Duodenal mucosa (tissue), 2 donors: ENCODE data around the gene KRT40.

Source experiments
- H3K27ac ChIP-seq: one replicate; pipeline ENCODE4 v1.7.0; 2013; ENCODE audit warnings: low read depth, low read length
- H3K27me3 ChIP-seq, 2 donors: one replicate each; pipeline ENCODE4 v1.7.0; 2013; ENCODE audit warnings: low read length in 2 of 2, control low read depth in 1 of 2; ENCODE audit not compliant: insufficient read depth in 2 of 2, control insufficient read depth in 1 of 2
- H3K36me3 ChIP-seq, 2 donors: one replicate each; pipeline ENCODE4 v1.7.0; 2013; ENCODE audit warnings: low read length in 2 of 2, control low read depth in 1 of 2; ENCODE audit not compliant: insufficient read depth in 2 of 2, control insufficient read depth in 1 of 2
- H3K4me1 ChIP-seq, 2 donors: one replicate each; pipeline ENCODE4 v1.7.0; 2013; ENCODE audit warnings: low read length in 2 of 2, control low read depth in 1 of 2; ENCODE audit not compliant: insufficient read depth in 2 of 2, control insufficient read depth in 1 of 2
- H3K4me3 ChIP-seq, 2 donors: one replicate each; pipeline ENCODE4 v1.7.0; 2013; ENCODE audit warnings: low read length in 2 of 2, low read depth in 1 of 2
- H3K9ac ChIP-seq, 2 donors: one replicate each; pipeline ENCODE4 v1.7.0; 2013; ENCODE audit warnings: low read length in 2 of 2, low read depth in 1 of 2
- H3K9me3 ChIP-seq, 2 donors: one replicate each; pipeline ENCODE4 v1.7.0; 2013; ENCODE audit warnings: low read length in 2 of 2, control low read depth in 1 of 2; ENCODE audit not compliant: control insufficient read depth in 1 of 2

KRT40 gene

GRCh38 chr17:40978575-40979151 lies 5.5 kb downstream of the KRT40 start:
- no peak overlapping the region for H3K4me3 ChIP-seq
- peaks cover 0 to 2% of the 10 kb centered on the region in 2 donors for H3K27me3 ChIP-seq
- H3K9ac ChIP-seq, result no peak overlapping the region
- H3K9me3 ChIP-seq, result no peaks in the 10 kb centered on the region
- H3K4me1 ChIP-seq, result no peaks in the 10 kb centered on the region
- no peak overlapping the region for H3K27ac ChIP-seq
- no peaks in the 10 kb centered on the region for H3K36me3 ChIP-seq

- H3K4me3 ChIP-seq, result no peak overlapping the region
- no peaks in the 10 kb centered on the region for H3K4me1 ChIP-seq
- no peak overlapping the region for H3K27ac ChIP-seq
- H3K27me3 ChIP-seq, result peaks cover 0 to 2% of the 10 kb centered on the region in 2 donors
- no peaks in the 10 kb centered on the region for H3K36me3 ChIP-seq
- no peaks in the 10 kb centered on the region for H3K9me3 ChIP-seq
- no peak overlapping the region for H3K9ac ChIP-seq
Observed at GRCh38 chr17:40975516-40975915, 8.6 kb downstream of the KRT40 start.

DNA sequence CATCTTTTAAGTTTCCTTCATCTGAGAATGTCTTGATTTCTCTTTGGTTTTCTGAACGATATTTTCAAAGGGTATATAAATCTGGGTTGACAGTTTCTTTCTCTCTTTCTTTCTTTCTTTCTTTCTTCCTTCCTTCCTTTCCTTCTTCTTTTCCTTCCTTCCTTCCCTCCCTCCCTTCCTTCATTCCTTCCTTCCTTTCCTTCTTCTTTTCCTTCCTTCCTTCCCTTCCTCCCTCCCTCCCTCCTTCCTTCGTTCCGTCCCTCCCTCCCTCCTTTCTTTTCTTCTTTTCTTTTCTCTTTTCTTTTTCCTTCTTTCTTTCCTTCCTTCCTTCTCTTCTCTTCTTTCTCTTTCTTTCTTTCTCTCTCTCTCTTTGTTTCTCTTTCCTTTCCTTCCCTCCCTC lies 9.8 kb downstream of the KRT40 start:
- H3K27me3 ChIP-seq, result peaks cover 0 to 2% of the 10 kb centered on the region in 2 donors
- H3K4me1 ChIP-seq, result no peaks in the 10 kb centered on the region
- no peaks in the 10 kb centered on the region for H3K9me3 ChIP-seq
- no peaks in the 10 kb centered on the region for H3K36me3 ChIP-seq
- H3K4me3 ChIP-seq, result no peak overlapping the region
- no peak overlapping the region for H3K9ac ChIP-seq
- H3K27ac ChIP-seq, result no peak overlapping the region

GRCh38 chr17:40967582-40967981 lies 16.5 kb downstream of the KRT40 start:
- Histone ChIP-seq H3K4me1 (no peaks in the 10 kb centered on the region), H3K36me3 (no peaks in the 10 kb centered on the region), H3K27ac (no peak overlapping the region), H3K4me3 (no peak overlapping the region), H3K27me3 (no peaks in the 10 kb centered on the region), H3K9me3 (no peaks in the 10 kb centered on the region), H3K9ac (no peak overlapping the region)

DNA sequence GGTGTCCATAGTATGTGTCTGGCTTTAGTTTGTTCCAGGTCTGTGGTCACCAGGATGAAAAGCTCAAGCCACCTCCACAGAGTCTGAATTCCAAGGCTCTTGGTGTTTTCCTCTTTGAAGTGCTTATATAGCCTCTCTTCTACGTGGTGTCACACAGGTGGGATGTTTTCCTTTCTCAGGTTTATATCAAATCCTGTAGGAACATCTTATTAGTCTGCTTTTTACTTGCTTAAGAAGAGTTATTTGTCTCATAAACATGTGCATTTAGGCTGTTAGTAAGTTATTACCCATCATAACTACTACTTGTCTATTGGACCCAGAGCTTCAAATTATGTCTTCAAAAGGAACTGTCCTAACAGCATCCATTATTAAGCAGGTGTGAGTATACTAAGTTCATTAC lies 17.3 kb downstream of the KRT40 start, which contains the start of gene KRT39:
KRT39 (minus strand) TSS at position 101 of the 400 bp plus-strand sequence; CDS start at position 9, 92 bp downstream.
- Histone ChIP-seq H3K27me3 (no peaks in the 10 kb centered on the region), H3K9ac (no peak within 1 kb of the TSS), H3K27ac (no peak within 1 kb of the TSS), H3K9me3 (no peaks in the 10 kb centered on the region), H3K36me3 (no peaks in the 10 kb centered on the region), H3K4me3 (no peak within 1 kb of the TSS), H3K4me1 (no peaks in the 10 kb centered on the region)

DNA sequence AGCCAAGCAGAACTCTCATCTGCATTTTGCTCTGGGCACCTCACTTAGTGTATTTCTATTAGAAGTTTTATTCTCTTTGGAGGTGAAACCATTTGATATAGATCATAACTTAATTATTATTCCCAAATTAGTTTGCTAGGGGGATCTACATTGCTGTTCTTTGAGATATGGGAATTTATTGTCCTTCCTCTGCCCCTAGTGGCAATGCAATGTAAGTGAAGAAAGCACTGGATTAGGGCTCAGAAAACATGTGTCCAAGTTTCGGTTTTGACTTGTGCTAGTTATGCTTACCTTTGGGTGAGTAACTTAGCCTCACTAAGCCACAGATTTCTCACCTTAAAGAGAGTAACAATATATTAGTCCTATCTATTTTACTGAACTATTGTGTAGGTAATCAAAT lies 20.3 kb downstream of the KRT40 start:
- H3K9ac ChIP-seq, result no peak overlapping the region
- H3K27ac ChIP-seq, result no peak overlapping the region

DNA sequence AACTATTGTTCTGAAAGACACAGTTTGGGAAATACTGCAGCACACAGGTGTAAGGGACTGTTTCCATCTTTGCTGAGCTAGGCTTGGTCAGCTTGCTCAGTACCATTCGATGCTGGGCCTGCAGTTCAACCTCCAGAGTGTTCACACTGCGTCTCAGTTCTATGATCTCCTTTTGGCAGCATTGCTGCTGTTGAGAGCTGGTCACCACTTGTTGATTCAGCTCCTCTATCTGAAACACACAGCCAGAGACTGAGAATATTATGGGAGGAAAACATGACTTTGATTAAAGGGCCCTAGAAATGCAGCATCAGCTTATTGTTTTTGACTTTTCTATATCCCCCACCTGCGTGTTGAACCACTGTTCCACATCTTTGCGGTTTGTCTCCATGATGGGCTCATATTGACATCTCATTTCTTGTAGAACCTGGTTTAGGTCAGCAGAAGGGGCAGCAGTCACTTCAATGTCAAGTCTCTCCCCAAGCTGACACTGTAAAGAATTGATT lies 22.0 kb downstream of the KRT40 start:
- H3K36me3 ChIP-seq, result no peaks in the 10 kb centered on the region
- H3K4me1 ChIP-seq, result no peaks in the 10 kb centered on the region
- no peak overlapping the region for H3K4me3 ChIP-seq
- no peak overlapping the region for H3K9ac ChIP-seq
- H3K27ac ChIP-seq, result no peak overlapping the region
- no peaks in the 10 kb centered on the region for H3K9me3 ChIP-seq
- no peaks in the 10 kb centered on the region for H3K27me3 ChIP-seq

More for the DNA sequence above, 20.3 kb downstream of the KRT40 start:
- Histone ChIP-seq H3K36me3 (no peaks in the 10 kb centered on the region), H3K4me3 (no peak overlapping the region), H3K9me3 (no peaks in the 10 kb centered on the region), H3K4me1 (no peaks in the 10 kb centered on the region), H3K27me3 (no peaks in the 10 kb centered on the region)

GRCh38 chr17:40961591-40961990 lies 22.5 kb downstream of the KRT40 start:
- H3K27ac ChIP-seq, result no peak overlapping the region
- no peaks in the 10 kb centered on the region for H3K27me3 ChIP-seq
- H3K9me3 ChIP-seq, result no peaks in the 10 kb centered on the region
- H3K9ac ChIP-seq, result no peak overlapping the region
- H3K4me3 ChIP-seq, result no peak overlapping the region
- no peaks in the 10 kb centered on the region for H3K36me3 ChIP-seq
- peaks cover 0 to 3% of the 10 kb centered on the region in 2 donors for H3K4me1 ChIP-seq

- Histone ChIP-seq H3K9ac (no peak overlapping the region), H3K36me3 (no peaks in the 10 kb centered on the region), H3K27me3 (no peaks in the 10 kb centered on the region), H3K4me3 (no peak overlapping the region), H3K27ac (no peak overlapping the region), H3K4me1 (peaks cover 0 to 5% of the 10 kb centered on the region in 2 donors), H3K9me3 (no peaks in the 10 kb centered on the region)
Observed at GRCh38 chr17:40960144-40960543, 24.0 kb downstream of the KRT40 start.

DNA sequence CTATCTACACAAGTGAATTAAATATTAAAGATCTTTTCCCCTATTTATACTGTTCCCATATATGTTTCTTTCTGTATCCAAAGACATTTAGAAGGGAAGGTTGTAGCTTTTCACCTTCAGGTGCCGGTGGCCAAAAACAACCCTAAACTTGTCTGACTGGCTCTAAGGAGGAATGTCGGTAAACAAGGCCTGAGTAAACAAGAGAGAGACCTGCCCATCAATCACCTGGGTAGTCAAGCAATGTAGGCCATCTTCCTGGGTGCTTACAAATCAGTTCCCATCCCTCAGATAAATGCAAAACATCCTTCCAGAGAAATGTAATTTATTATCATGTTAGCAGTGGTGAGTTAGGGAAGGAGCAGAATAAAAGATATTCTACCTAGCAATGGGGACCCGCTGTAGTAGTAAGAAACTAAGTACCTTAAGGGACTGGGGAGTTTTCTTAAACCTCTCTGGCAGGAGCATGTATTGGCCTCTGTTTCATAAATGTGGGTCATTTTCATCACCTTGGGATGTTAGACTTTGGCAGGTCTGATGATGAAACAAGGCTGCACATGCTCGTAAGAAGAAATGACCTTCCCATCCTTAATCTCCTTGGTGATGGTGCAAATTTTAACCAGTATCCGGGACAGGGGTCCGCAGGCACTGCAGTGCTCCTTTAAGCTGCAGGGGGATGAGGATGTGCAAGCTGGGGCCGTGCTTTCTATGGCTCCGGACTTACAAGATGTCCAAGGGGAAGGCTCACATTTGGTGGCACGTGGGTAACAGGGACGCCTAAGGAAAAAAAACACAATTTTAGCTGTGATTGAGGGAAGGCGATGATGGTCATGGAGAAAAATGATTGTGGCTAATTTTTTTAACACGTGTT lies 25.8 kb downstream of the KRT40 start:
- H3K27ac ChIP-seq, result no peak overlapping the region
- no peaks in the 10 kb centered on the region for H3K9me3 ChIP-seq
- H3K36me3 ChIP-seq, result no peaks in the 10 kb centered on the region
- H3K4me1 ChIP-seq, result peaks cover 0 to 5% of the 10 kb centered on the region in 2 donors
- H3K4me3 ChIP-seq, result no peak overlapping the region
- H3K27me3 ChIP-seq, result no peaks in the 10 kb centered on the region
- no peak overlapping the region for H3K9ac ChIP-seq
